Neural cell (in vitro differentiated cells): ENCODE measurements around the gene SOX13.
"Not testable (repeated sequence)": the region's sequence is repeated elsewhere in the genome, so short reads cannot be mapped to it uniquely, and the experiment has no call there.

Experiments used
- POLR2AphosphoS5 ChIP-seq: IDR thresholded peaks from 2 replicates; pipeline ENCODE4 v1.6.1; 2012
- TF ChIP-seq, protein P1 (sequence below): fragments of 450-650 bp; IDR thresholded peaks from 2 replicates; pipeline ENCODE4 v1.5.1; 2014; ENCODE audit warnings: antibody characterized with exemption, mild to moderate bottlenecking, moderate library complexity; ENCODE audit not compliant: poor library complexity, severe bottlenecking

DNA sequence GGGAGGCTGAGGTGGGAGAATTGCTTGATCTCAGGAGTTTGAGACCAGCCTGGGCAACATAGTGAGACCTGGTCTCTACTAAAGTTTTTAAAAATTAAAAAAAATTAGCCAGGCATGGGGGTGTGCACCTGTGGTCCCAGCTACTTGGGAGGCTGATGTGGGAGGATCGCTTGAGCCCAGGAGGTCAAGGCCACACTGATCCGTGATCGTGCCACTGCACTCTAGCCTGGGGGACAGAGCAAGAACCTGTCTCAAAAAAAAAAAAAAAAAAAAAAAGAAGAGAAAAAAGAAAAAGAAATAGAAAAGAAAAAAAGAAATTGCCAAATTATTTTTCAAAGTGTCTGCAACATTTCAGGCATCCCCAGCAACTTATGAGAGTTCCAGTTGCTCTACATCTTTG lies 24.1 kb upstream of the SOX13 start:
- TF ChIP-seq, protein P1, sequence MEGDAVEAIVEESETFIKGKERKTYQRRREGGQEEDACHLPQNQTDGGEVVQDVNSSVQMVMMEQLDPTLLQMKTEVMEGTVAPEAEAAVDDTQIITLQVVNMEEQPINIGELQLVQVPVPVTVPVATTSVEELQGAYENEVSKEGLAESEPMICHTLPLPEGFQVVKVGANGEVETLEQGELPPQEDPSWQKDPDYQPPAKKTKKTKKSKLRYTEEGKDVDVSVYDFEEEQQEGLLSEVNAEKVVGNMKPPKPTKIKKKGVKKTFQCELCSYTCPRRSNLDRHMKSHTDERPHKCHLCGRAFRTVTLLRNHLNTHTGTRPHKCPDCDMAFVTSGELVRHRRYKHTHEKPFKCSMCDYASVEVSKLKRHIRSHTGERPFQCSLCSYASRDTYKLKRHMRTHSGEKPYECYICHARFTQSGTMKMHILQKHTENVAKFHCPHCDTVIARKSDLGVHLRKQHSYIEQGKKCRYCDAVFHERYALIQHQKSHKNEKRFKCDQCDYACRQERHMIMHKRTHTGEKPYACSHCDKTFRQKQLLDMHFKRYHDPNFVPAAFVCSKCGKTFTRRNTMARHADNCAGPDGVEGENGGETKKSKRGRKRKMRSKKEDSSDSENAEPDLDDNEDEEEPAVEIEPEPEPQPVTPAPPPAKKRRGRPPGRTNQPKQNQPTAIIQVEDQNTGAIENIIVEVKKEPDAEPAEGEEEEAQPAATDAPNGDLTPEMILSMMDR, result not testable (repeated sequence)
- not testable (repeated sequence) for TF ChIP-seq POLR2AphosphoS5
